ENCODE results near the gene HPCAL1. TPM values are rescaled to one million over a fixed set of nuclear protein-coding genes. Genes with fewer than 3 reads are reported as not detected.

Gene HPCAL1
- total and polyA plus RNA-seq, 2 donors: 10.0 to 36.3 TPM

DNA sequence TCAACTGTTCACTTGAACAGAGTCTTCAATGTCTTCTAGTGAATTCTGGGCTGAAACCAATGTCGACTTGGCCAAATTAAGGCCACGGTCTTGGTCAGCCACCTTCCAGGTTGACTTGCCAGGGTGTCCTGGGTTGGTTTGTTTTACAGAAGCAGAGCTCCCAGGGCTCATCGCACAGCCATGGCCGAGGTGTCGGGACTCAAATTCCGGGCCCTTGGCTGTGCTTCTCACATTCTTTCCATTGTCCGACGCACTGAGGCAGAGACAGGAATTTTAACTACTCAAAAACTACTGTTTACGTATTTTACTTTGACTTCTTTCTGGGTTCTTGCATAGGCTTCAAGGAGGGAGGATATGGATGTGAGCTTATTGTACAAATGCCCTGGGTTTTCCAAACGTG, 51.7 kb downstream of the HPCAL1 start:
- no peaks in the 10 kb centered on the region for H3K36me3 ChIP-seq (ENCODE audit: insufficient read depth)
- DNase-seq (ENCODE audit: extremely low spot score): no peak
- 92% methylated on average over 10 of the region's 10 CpGs for WGBS
- no peaks in the 10 kb centered on the region for H3K4me1 ChIP-seq (ENCODE audit: insufficient read depth)
- H3K27ac ChIP-seq (ENCODE audit: low read depth): no peak overlapping the region
- no peak overlapping the region for H3K4me3 ChIP-seq (ENCODE audit: low read depth, low read length)

DNA sequence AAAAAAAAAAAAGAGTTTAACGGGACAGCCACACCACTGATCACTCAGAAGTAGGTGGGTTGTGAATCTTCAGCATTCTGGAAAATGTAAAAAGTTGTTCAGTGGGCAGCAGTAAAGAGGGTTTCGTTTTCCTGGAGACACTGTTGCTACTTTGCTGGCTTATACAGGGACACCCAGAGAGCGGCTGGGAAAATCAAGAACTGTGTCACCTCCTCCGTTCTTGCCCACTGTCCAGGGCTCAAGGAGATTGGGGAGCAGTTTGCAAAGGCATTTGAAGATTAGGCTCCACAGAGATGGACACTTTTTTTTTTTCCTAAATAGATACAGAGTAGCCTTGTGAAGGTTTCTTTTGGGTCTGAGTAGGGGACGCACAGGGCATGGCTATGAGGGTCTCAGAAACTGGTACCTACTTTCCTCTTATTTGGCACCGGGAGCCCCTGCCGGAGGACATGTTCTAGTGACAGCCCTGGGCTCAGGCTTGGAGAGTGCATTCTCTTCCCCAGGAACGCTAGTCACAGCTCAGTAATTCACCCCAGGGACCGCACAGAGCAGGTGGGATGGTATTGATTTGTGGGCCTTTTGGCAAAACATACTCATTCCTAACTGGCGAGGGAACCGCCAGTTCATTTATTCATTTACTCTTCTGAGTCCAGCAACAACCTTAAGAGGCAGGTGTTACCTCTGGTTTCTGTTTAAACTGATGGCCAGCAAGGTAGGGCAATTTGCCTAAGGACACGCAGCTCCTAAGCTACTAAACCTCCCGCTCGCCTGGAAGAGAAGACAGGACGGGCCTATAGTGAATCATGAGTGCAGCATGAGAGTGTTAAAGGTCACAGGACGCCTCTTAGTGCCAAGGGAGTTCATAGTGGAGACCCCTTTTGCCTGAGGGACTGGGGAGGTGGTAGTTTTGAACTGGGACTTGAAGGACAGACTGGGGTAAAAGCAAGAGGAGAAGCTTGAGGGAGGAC, 53.1 kb downstream of the HPCAL1 start:
- Histone ChIP-seq H3K4me3 (ENCODE audit: low read depth, low read length) (no peak overlapping the region), H3K27ac (ENCODE audit: low read depth) (no peak overlapping the region), H3K36me3 (ENCODE audit: insufficient read depth) (no peaks in the 10 kb centered on the region), H3K4me1 (ENCODE audit: insufficient read depth) (no peaks in the 10 kb centered on the region)
- 95% methylated on average over 16 of the region's 16 CpGs for WGBS
- DNase-seq (ENCODE audit: extremely low spot score): no peak

DNA sequence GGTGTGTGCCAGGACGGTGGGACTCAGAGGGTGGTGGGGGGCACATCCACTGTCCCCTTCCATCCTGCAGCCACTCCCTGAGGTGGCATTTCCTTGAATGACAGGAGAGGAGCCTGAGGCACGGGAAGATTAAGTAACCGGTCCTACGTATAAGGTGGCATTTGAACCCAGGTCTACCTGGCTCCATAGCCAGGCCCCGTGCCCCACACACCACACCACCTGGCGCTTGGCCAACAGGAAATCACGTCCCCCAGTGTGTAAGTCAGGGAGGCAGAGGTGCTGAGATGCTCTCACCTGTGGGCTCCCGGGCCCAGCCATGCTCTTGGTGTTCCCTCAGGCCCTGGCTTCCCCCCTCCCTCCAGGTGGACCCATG, 53.7 kb downstream of the HPCAL1 start:
- H3K4me1 ChIP-seq (ENCODE audit: insufficient read depth): no peaks in the 10 kb centered on the region
- DNase-seq (ENCODE audit: extremely low spot score): no peak
- 87% methylated on average over 8 of the region's 8 CpGs for WGBS
- H3K36me3 ChIP-seq (ENCODE audit: insufficient read depth): no peaks in the 10 kb centered on the region
- no peak overlapping the region for H3K27ac ChIP-seq (ENCODE audit: low read depth)
- no peak overlapping the region for H3K4me3 ChIP-seq (ENCODE audit: low read depth, low read length)

DNA sequence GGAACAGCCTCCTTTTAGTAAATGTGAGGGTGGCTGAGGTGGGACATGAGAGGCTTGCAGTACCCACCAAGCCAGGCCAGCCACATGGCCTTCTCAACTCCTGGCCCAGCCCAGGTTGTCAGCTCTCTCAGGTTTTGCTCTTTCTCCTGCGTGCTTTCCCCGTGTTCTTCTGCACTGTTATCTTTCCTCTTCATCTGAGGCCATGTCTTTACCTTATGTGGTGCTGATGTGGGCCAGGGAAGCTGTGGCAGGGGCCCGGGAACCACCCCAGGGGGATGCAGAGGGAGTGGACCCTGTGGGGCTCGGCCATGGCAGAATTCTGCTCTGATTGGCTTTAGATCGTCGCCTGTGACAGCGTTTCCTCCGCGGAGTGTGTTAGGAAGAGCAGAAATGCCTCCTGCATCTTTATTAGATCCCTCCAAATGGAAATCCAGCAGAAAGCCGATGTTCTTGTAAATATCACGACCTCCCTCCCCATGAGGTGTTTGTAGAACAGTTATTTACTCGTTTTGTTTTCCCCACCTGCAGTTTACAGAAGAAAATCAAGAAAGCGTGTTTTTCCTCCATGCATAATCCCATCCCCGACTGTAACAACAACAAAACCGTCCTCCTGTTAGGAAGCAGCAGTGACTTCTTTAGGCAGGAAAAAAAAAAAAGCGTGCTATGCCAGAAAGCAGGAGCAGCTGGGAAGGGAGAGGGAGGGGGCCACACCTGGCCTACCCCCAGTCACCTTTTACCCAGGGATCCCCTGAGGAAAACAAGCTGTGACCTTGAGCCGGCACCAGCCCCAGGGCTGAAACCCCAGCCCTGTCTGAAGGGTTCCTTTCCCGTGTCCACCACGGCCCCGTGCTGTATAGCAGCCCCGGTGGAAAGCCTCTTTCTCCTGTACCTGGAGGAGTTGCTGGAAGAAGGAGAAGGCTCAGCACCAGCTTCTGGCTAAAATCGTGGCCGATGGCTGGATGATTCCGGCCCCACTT, 54.8 kb downstream of the HPCAL1 start:
- DNase-seq (ENCODE audit: extremely low spot score): no peak
- H3K36me3 ChIP-seq (ENCODE audit: insufficient read depth): no peaks in the 10 kb centered on the region
- WGBS: 75% methylated on average over 24 of the region's 24 CpGs

DNA sequence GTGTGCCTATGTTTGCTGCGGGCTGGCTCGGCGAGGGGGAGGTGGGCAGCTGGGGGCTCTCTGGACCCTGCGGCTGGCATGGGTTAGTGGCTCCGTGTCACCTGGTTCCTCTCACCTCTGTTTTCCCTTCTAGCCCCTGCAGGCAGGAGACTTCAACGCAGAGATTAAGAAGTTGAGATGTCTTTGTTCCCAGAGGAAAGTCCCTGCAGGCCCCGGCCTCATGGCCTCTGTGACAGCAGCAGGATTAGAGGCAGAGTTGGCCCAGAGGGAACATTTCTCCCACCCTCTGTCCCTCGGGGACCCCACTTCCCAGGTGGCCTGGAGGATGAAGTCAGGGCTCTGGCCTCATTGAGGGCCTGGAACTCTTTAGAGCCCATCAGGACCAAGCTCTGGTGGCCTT, 56.5 kb downstream of the HPCAL1 start:
- no peak for DNase-seq (ENCODE audit: extremely low spot score)
- H3K4me3 ChIP-seq (ENCODE audit: low read depth, low read length): no peak overlapping the region
- no peaks in the 10 kb centered on the region for H3K36me3 ChIP-seq (ENCODE audit: insufficient read depth)
- 93% methylated on average over 8 of the region's 8 CpGs for WGBS
- no peaks in the 10 kb centered on the region for H3K4me1 ChIP-seq (ENCODE audit: insufficient read depth)
- H3K27ac ChIP-seq (ENCODE audit: low read depth): no peak overlapping the region

More for the DNA sequence above, 54.8 kb downstream of the HPCAL1 start:
- H3K4me1 ChIP-seq (ENCODE audit: insufficient read depth): no peaks in the 10 kb centered on the region
- H3K27ac ChIP-seq (ENCODE audit: low read depth): no peak overlapping the region
- no peak overlapping the region for H3K4me3 ChIP-seq (ENCODE audit: low read depth, low read length)

DNA sequence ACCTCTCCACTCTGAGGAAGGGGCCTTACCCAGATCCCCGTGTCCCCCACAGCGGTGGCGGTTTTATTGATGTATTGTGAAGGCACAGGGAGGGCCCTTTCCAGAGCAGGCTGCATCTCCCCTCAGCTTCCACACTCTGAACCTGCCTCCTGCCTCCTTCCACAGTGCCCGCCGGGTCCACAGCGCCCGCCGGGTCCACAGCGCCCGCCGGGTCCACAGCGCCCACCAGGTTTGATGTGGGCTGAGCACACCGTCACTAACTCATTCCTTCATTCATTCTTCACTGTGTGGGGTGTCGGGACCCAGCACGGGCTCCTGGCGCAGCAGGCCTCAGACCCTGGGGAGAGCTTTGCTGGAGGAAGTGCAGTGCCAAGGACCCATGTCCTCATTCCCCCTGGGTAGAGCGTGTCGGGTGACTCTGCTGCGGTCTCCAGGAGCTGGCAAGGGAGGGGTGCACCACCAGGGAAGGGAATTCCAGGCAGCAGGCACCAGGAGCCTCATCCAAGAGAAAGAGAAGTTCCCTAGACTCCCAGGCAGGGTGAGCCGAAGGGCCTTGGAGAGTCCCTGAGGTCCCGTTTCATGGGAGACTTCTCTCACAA, 57.1 kb downstream of the HPCAL1 start:
- Histone ChIP-seq H3K27ac (ENCODE audit: low read depth) (no peak overlapping the region), H3K4me3 (ENCODE audit: low read depth, low read length) (no peak overlapping the region), H3K36me3 (ENCODE audit: insufficient read depth) (no peaks in the 10 kb centered on the region), H3K4me1 (ENCODE audit: insufficient read depth) (no peaks in the 10 kb centered on the region)
- no peak for DNase-seq (ENCODE audit: extremely low spot score)
- WGBS: 94% methylated on average over 21 of the region's 21 CpGs

DNA sequence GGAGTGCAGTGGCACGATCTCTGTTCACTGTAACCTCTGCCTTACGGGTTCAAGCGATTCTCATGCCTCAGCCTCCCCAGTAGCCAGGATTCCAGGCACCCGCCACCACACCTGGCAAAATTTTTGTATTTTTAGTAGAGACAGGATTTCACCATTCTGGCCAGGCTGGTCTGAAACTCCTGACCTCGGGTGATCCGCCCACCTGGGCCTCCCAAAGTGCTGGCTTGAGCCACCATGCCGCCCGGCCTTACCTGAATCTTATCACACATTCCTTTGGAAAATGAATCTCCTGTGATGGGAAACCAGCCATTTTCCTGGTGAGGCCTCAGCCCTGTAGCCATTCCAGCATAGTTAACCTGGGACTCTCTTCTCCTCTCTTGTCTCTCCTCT, 57.8 kb downstream of the HPCAL1 start:
- H3K27ac ChIP-seq (ENCODE audit: low read depth): no peak overlapping the region
- H3K36me3 ChIP-seq (ENCODE audit: insufficient read depth): no peaks in the 10 kb centered on the region
- no peak for DNase-seq (ENCODE audit: extremely low spot score)
- 97% methylated on average over 8 of the region's 8 CpGs for WGBS
- no peak overlapping the region for H3K4me3 ChIP-seq (ENCODE audit: low read depth, low read length)
- no peaks in the 10 kb centered on the region for H3K4me1 ChIP-seq (ENCODE audit: insufficient read depth)

DNA sequence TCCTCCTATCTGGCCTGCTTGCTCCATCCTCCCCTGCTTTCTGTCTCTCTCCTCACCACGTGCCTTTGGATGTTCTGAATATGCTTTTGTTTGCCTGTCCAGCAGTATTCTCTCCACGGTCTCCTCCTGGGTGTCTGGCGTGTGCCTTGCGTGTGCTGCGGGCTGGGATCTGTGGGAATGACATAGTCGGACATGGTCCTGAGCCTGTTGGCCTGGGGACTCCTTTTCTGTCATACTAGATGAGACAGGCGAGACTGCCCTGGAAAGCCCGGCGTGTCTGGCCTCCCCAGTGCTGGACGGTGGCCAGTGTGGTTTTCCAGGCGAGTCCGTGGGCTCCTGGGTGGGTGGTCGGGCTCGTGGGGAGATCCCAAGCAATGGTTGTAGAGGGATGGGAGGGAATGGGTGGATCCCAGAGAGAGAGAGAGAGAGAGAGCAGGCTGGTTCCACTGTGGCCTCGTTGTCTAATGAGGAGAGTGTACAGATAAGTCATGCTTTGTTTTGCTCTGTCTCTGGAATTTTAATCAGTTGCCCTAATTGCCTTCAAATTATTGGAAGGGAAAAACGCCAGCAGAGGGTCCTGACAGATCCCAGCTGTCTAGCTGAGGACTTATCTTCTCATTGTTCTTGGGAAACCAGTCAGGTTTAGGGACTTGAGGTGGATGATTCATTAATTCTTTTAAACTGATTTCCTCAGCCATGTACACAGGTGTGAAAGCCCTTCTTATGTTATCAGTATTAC, 58.3 kb downstream of the HPCAL1 start:
- Histone ChIP-seq H3K36me3 (ENCODE audit: insufficient read depth) (no peaks in the 10 kb centered on the region), H3K27ac (ENCODE audit: low read depth) (no peak overlapping the region), H3K4me1 (ENCODE audit: insufficient read depth) (no peaks in the 10 kb centered on the region), H3K4me3 (ENCODE audit: low read depth, low read length) (no peak overlapping the region)
- 62% methylated on average over 16 of the region's 16 CpGs for WGBS
- DNase-seq (ENCODE audit: extremely low spot score): no peak

DNA sequence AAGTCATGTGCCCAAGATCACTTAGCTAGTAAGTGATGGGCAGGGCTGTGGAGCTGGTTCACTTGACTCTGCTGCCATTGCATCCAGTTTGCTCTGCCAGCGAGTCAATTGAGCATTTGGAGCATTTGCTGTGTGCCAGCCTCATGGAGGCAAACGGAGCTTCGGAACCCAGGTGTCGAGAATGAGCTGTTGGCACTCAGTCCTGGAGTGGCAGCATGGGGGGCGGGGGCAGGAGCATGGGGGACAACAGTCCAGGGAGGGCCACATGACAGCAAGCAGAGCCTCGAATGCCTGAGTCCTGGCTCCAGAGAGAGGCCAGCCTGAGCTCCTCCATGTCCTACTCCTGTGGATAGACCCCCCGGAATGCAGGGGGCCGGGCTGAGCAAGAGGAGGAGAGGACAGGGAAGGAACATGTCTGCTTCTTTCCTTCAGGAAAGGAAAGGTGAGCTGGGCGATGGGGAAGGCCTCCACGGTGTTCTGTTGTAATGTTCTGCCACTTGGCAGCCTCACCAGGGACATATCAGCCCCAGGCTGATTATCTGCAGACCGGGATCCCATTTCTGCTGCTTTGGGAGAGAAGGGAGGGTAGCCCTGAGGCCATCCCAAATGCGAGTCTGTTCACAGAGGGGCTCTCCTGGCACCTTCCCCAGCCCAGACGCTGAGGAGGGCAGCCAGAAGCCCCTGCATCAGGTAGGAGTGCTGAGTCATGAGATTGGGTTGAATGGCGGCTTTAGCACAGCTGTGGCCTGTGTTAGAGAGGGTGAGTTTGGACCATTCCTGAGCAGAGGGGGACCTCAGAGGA, 59.6 kb downstream of the HPCAL1 start:
- Histone ChIP-seq H3K27ac (ENCODE audit: low read depth) (no peak overlapping the region), H3K36me3 (ENCODE audit: insufficient read depth) (no peaks in the 10 kb centered on the region), H3K4me1 (ENCODE audit: insufficient read depth) (no peaks in the 10 kb centered on the region), H3K4me3 (ENCODE audit: low read depth, low read length) (no peak overlapping the region)
- DNase-seq (ENCODE audit: extremely low spot score): no peak
- WGBS: 79% methylated on average over 14 of the region's 14 CpGs

DNA sequence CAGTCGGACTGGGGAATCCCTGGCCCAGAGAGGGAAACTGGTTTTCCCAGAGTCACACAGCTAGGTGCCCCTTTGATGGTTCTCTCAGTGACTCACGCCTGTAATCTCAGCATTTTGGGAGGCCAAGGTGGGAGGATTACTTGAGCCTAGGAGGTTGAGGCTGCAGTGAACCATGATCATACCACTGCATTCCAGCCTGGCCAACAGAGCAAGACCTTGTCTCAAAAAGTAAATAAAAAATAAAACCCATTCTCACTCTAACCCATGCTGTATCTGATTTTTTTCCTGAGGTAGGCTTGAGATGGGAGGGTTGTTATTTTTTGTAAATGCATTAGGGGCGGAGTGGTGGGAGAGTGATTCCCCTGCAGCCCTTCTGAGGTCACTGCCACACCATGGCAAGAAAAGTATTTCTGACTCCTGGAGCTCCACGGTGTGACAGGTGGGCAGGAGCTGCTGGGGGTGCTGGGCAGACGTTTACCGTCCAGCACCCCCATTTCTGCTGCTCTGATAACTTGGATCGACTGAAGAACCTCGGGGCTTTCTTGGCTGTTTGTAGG, 60.3 kb downstream of the HPCAL1 start:
- DNase-seq (ENCODE audit: extremely low spot score): no peak
- no peaks in the 10 kb centered on the region for H3K36me3 ChIP-seq (ENCODE audit: insufficient read depth)
- no peak overlapping the region for H3K4me3 ChIP-seq (ENCODE audit: low read depth, low read length)
- H3K4me1 ChIP-seq (ENCODE audit: insufficient read depth): no peaks in the 10 kb centered on the region
- WGBS: 92% methylated on average over 8 of the region's 8 CpGs
- no peak overlapping the region for H3K27ac ChIP-seq (ENCODE audit: low read depth)

DNA sequence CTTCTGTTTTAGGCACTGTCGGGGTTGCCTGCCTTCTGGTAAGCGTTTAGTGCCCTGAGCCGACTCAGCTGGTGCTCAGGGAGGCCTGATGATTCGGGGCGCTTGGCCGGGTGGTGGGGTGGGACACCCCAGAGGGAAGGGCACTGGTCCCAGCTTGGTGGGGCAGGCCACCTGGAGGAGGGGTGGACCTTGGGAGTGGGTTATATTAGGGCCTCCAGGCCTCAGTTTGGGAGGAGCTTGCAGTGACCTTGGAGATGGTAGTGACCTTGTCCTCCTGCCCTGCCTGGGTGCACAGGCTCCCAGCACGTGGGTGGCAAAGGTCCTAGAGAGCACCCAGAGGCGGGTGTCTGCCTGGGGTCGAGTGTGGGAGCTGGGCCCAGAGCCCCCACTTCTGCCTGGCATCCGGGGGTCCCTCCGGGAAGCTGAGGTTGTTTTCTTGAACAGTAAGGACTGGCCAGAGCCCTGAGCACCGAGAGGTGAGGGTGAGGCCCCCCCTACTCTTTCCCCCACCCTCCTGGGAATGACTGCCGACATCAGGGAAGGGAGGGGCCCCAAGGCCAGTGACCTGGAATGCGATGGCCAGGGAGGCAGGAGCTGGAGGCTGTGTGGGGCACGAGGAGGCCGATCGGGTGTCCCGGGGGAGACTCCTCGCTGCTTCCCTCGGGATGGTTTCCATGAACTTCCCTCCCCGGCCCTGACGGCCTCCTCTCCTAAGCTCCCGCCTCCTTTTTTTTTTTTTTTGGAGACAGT, 61.3 kb downstream of the HPCAL1 start:
- DNase-seq (ENCODE audit: extremely low spot score): no peak
- Histone ChIP-seq H3K36me3 (ENCODE audit: insufficient read depth) (no peaks in the 10 kb centered on the region), H3K4me1 (ENCODE audit: insufficient read depth) (no peaks in the 10 kb centered on the region), H3K4me3 (ENCODE audit: low read depth, low read length) (no peak overlapping the region), H3K27ac (ENCODE audit: low read depth) (no peak overlapping the region)
- WGBS: 88% methylated on average over 23 of the region's 23 CpGs

DNA sequence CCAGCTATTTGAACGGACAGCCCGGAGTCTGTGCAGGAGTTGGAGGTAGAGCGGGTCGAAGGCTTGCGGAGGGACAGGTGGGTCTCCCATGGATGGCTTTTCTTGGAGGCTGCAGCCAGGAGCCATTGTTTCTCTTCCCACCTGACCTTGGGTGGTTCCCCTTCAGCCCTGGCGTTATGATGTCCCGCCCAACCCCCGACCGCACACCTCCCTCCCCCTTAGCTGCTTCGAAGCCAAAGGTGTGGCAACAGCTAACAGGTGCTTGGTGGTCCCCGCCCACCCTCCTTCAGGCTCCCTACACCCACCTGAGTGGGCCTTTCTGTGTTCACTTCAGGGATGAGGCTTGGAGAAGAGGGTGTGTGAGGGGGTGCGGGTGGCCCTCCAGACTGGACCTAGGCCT, 62.7 kb downstream of the HPCAL1 start:
- H3K4me1 ChIP-seq (ENCODE audit: insufficient read depth): no peaks in the 10 kb centered on the region
- no peak for DNase-seq (ENCODE audit: extremely low spot score)
- no peak overlapping the region for H3K27ac ChIP-seq (ENCODE audit: low read depth)
- WGBS: 92% methylated on average over 12 of the region's 12 CpGs
- no peaks in the 10 kb centered on the region for H3K36me3 ChIP-seq (ENCODE audit: insufficient read depth)
- H3K4me3 ChIP-seq (ENCODE audit: low read depth, low read length): no peak overlapping the region
